PFSK-1 (cell line): ENCODE measurements around the gene PNMA1.

Experiments
- FOXP2 ChIP-seq: optimal IDR thresholded peaks from 2 replicates; pipeline ENCODE3; 2011; ENCODE audit warnings: borderline replicate concordance, control low read depth, inconsistent platforms; ENCODE audit not compliant: insufficient read depth; ENCODE audit errors: extremely low read length, extremely low read depth
- POLR2AphosphoS5 ChIP-seq: IDR thresholded peaks from 2 replicates; pipeline ENCODE4 v1.6.1; 2012; ENCODE audit warnings: low read depth, mild to moderate bottlenecking, control low read depth, low read length, moderate library complexity
- REST ChIP-seq, 2 experiments: IDR thresholded peaks; 2 replicates each; pipeline versions ENCODE4 v1.6.1 to v1.8.0; 2011 to 2012; ENCODE audit warnings: low read depth in 2 of 2, low read length in 2 of 2, control low read depth in 1 of 2, inconsistent platforms in 1 of 2, mild to moderate bottlenecking in 1 of 2, moderate library complexity in 1 of 2; ENCODE audit not compliant: insufficient read depth in 1 of 2
- SIN3A ChIP-seq: IDR thresholded peaks from 2 replicates; pipeline ENCODE4 v1.6.1; 2012; ENCODE audit warnings: mild to moderate bottlenecking, low read length, moderate library complexity, borderline replicate concordance; ENCODE audit not compliant: insufficient read depth
- TAF1 ChIP-seq: IDR thresholded peaks from 2 replicates; pipeline ENCODE4 v1.6.1; 2012; ENCODE audit warnings: low read length, control low read depth, borderline replicate concordance; ENCODE audit not compliant: insufficient read depth

PNMA1 gene

GRCh38 chr14:73745571-73746519, 31.7 kb upstream of the PNMA1 start:
- TF ChIP-seq FOXP2, result no peak
- TF ChIP-seq POLR2AphosphoS5, result no peak
- no peak for TF ChIP-seq REST (IDR thresholded peaks at IDR 0.05; ENCODE audit: insufficient read depth in 1 of 2, low read depth in 2 of 2, low read length in 2 of 2)
- no peak for TF ChIP-seq TAF1
- no peak for TF ChIP-seq SIN3A

GRCh38 chr14:73744874-73745529, 30.8 kb upstream of the PNMA1 start:
- no peak for TF ChIP-seq FOXP2
- TF ChIP-seq REST (IDR thresholded peaks at IDR 0.05; ENCODE audit: insufficient read depth in 1 of 2, low read depth in 2 of 2, low read length in 2 of 2), result no peak
- TF ChIP-seq SIN3A, result no peak
- TF ChIP-seq TAF1, result no peak
- no peak for TF ChIP-seq POLR2AphosphoS5

GRCh38 chr14:73744175-73744867, 30.1 kb upstream of the PNMA1 start:
- TF ChIP-seq FOXP2 (no peak), SIN3A (no peak), POLR2AphosphoS5 (no peak), REST (IDR thresholded peaks at IDR 0.05; ENCODE audit: insufficient read depth in 1 of 2, low read depth in 2 of 2, low read length in 2 of 2) (no peak), TAF1 (no peak)

- TF ChIP-seq FOXP2, result no peak
- no peak for TF ChIP-seq REST (IDR thresholded peaks at IDR 0.05; ENCODE audit: insufficient read depth in 1 of 2, low read depth in 2 of 2, low read length in 2 of 2)
- TF ChIP-seq SIN3A, result no peak
- no peak for TF ChIP-seq POLR2AphosphoS5
- no peak for TF ChIP-seq TAF1
Observed at GRCh38 chr14:73743431-73743931, 29.3 kb upstream of the PNMA1 start.
